ENCODE data around the gene MEF2C. TPM values are rescaled to one million over a fixed set of nuclear protein-coding genes. Genes with fewer than 3 reads are reported as not detected.
"Not testable (repeated sequence)": the region's sequence is repeated elsewhere in the genome, so short reads cannot be mapped to it uniquely, and the experiment has no call there.

Gene MEF2C
- total and polyA plus RNA-seq, 2 experiments from 2014 or later = 107 to 175 TPM

DNA sequence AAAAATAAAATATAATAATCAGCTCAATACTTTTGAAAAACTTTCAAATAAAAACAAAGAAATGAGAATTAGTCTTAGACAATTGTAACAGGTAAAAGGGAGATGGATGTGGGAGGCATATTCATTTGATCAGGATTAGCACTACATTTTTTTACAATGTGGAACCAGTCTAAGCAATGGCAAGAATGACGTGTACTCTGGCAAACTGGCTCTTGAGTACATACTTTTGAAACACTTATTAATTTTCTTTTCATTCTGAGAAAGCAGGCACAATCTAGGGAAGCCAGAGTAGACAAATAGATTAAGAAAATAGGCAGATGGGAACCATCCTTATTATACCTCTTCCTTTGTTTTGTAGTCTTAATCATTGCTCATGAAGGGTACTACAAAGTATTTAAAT lies 79.7 kb downstream of the MEF2C start:
- H3K27me3 ChIP-seq = no peaks in the 10 kb centered on the region
- no peak overlapping the region for H3K4me3 ChIP-seq
- TF ChIP-seq, protein P1, sequence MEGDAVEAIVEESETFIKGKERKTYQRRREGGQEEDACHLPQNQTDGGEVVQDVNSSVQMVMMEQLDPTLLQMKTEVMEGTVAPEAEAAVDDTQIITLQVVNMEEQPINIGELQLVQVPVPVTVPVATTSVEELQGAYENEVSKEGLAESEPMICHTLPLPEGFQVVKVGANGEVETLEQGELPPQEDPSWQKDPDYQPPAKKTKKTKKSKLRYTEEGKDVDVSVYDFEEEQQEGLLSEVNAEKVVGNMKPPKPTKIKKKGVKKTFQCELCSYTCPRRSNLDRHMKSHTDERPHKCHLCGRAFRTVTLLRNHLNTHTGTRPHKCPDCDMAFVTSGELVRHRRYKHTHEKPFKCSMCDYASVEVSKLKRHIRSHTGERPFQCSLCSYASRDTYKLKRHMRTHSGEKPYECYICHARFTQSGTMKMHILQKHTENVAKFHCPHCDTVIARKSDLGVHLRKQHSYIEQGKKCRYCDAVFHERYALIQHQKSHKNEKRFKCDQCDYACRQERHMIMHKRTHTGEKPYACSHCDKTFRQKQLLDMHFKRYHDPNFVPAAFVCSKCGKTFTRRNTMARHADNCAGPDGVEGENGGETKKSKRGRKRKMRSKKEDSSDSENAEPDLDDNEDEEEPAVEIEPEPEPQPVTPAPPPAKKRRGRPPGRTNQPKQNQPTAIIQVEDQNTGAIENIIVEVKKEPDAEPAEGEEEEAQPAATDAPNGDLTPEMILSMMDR (IDR thresholded peaks at IDR 0.05; ENCODE audit: low read depth, low read length) = no peak
- no peaks in the 10 kb centered on the region for H3K9me3 ChIP-seq (ENCODE audit: low read depth)
- peaks cover 32% of the 10 kb centered on the region for H3K36me3 ChIP-seq
- H3K27ac ChIP-seq = no peak overlapping the region
- DNase-seq (ENCODE audit: low read depth in 1 of 2, low spot score in 1 of 2) = no peak
- H3K4me1 ChIP-seq (ENCODE audit: low read depth) = no peaks in the 10 kb centered on the region

DNA sequence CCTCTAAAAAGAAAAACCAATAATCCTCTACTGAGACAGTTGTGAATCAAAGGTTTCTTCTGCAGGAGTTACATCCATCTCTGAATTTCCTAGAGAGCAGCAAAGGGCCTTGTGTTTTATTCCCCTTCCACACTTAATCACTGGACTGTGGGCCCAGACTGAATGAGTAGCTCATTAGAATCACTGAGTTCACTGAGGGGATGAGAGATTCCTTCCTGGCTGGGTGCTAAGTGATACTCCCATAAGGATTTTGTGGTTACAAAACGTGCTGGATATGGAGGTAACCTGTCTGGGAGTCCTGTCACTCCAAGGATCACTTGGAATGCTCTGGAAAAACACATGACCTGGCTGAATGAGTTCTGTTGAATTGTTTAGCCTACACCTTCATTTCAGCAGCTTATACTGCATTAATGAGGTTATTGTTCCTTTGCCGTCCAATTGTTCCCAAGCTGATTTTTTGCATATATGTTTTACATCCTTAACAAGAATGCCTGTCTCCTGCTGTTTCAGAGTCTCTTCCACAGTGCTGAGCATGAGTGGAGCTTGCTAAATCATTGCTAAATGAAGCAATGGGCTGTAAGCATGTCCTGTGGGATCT lies 82.9 kb downstream of the MEF2C start:
- TF ChIP-seq, protein P1 (IDR thresholded peaks at IDR 0.05; ENCODE audit: low read depth, low read length) = no peak
- Histone ChIP-seq H3K4me1 (ENCODE audit: low read depth) (no peaks in the 10 kb centered on the region), H3K27me3 (no peaks in the 10 kb centered on the region), H3K9me3 (ENCODE audit: low read depth) (no peaks in the 10 kb centered on the region), H3K27ac (peak overlapping the region; percentile 22), H3K36me3 (peaks cover 32% of the 10 kb centered on the region), H3K4me3 (no peak overlapping the region)
- no peak for DNase-seq (ENCODE audit: low read depth in 1 of 2, low spot score in 1 of 2)

DNA sequence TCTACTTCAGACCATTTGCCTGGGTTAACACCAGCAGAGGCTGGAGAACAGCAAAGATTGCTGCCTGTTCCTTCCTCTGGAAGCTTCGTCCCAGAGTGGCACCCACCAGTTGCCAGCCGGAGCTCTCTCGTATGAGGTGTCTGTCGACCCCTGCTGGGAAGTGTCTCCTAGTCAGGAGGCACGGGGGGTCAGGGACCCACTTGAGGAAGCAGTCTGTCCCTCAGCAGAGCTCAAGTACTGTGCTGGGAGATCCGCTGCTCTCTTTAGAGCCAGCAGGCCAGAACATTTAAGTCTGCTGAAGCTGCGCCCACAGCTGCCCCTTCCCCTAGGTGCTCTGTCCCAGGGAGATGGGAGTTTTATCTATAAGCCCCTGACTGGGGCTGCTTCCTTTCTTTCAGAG lies 84.1 kb downstream of the MEF2C start:
- H3K4me1 ChIP-seq (ENCODE audit: low read depth); H3K4me3 ChIP-seq; H3K9me3 ChIP-seq (ENCODE audit: low read depth); H3K27ac ChIP-seq; H3K27me3 ChIP-seq; DNase-seq (ENCODE audit: low read depth in 1 of 2, low spot score in 1 of 2): not testable (repeated sequence)
- H3K36me3 ChIP-seq = peaks cover 21% of the 10 kb centered on the region

DNA sequence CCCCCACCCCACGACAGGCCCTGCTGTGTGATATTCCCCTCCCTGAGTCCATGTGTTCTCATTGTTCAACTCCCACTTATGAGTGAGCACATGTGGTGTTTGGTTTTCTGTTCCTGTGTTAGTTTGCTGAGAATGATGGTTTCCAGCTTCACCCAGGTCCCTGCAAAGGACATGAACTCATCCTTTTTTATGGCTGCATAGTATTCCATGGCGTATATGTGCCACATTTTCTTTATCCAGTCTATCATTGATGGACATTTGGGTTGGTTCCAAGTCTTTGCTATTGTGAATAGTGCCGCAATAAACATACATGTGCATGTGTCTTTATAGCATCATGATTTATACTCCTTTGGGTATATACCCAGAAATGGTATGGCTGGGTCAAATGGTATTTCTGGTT lies 89.2 kb downstream of the MEF2C start:
- not testable (repeated sequence) for DNase-seq (ENCODE audit: low read depth in 1 of 2, low spot score in 1 of 2); H3K27me3 ChIP-seq; H3K4me3 ChIP-seq; H3K27ac ChIP-seq; H3K4me1 ChIP-seq (ENCODE audit: low read depth); H3K36me3 ChIP-seq; H3K9me3 ChIP-seq (ENCODE audit: low read depth)

DNA sequence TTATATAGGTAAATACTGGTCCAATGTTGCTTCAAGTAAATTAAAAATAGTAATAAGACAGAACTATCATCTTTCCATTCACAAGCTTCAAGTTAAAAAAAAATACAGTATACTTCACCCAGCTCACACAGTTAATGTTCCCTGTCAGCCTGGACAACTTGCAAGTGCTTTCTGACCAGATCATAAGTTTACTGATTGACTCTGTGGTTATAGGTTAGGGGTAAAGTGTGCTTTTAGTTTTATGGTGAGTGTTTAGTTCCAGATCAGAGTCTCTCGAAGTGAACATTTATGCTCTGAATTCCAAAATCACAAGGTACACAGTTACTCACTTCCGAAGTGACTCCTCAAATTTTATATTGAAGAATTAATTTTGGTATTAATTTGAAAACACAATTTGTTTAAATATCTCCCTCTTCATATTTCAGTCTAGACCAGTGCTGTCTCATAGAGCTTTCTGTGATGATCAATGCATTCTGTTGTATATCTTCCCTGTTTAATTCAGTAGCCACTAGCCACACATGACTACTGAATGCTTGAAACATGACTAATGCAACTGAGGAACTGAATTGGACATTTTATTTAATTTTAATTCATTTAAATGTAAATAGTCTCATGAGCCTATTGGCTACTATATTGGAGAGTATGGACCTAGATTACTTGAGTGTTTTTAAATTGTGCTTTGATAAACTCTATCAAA lies 90.7 kb downstream of the MEF2C start:
- peak overlapping the region; percentile 74 for H3K27ac ChIP-seq
- DNase-seq (ENCODE audit: low read depth in 1 of 2, low spot score in 1 of 2) = no peak

DNA sequence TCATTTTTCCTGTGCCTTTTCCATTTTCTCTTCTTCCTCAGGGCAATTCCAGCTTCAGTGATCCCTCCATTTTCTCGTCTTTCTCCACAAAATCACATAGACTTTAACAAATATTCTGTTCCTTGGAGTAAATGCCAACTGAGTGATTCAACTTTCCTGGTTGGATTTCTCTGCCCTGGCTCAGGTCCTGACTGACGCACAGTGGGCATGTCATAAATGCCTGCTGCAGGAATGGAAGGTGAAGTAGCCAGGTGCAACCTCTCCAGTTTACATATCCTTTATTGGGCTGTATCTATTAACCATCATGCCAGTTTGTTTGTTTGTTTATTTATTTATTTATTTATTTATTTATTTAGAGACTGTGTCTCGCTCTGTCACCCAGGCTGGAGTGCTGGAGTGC lies 95.1 kb downstream of the MEF2C start:
- DNase-seq (ENCODE audit: low read depth in 1 of 2, low spot score in 1 of 2) = no peak
- peak overlapping the region; percentile 97 for H3K27ac ChIP-seq
- peaks cover 6% of the 10 kb centered on the region for H3K36me3 ChIP-seq
- H3K27me3 ChIP-seq = no peaks in the 10 kb centered on the region
- peaks cover 36% of the 10 kb centered on the region for H3K4me1 ChIP-seq (ENCODE audit: low read depth)
- H3K9me3 ChIP-seq (ENCODE audit: low read depth) = no peaks in the 10 kb centered on the region
- H3K4me3 ChIP-seq = no peak overlapping the region
- TF ChIP-seq, protein P1 (IDR thresholded peaks at IDR 0.05; ENCODE audit: low read depth, low read length) = no peak

More for the DNA sequence above, 90.7 kb downstream of the MEF2C start:
- TF ChIP-seq, protein P1 (IDR thresholded peaks at IDR 0.05; ENCODE audit: low read depth, low read length) = no peak
- no peak overlapping the region for H3K4me3 ChIP-seq
- H3K36me3 ChIP-seq = peaks cover 6% of the 10 kb centered on the region
- H3K9me3 ChIP-seq (ENCODE audit: low read depth) = no peaks in the 10 kb centered on the region
- H3K4me1 ChIP-seq (ENCODE audit: low read depth) = peaks cover 6% of the 10 kb centered on the region
- no peaks in the 10 kb centered on the region for H3K27me3 ChIP-seq

Data from cardiac muscle cell (in vitro differentiated cells and primary cell).